BE2C (cell line): ENCODE data around the gene PTPN9.

Source experiments
- DNase-seq: peaks from one replicate; pipeline ENCODE4 v3.0.0-alpha.2; 2020
- H3K27me3 ChIP-seq: fragments of 250-450 bp; sonication (Bioruptor Pico); 2 replicates; pipeline ENCODE4 v1.5.1; 2020; ENCODE audit warnings: mild to moderate bottlenecking
- H3K36me3 ChIP-seq: fragments of 250-450 bp; sonication (Bioruptor Pico); 2 replicates; pipeline ENCODE4 v1.5.1; 2020; ENCODE audit warnings: mild to moderate bottlenecking
- H3K4me1 ChIP-seq: fragments of 250-450 bp; sonication (Bioruptor Pico); 2 replicates; pipeline ENCODE4 v1.5.1; 2020
- H3K4me3 ChIP-seq: 2 replicates; pipeline ENCODE4 v1.5.1; 2011; ENCODE audit warnings: low read depth, low read length
- H3K9me3 ChIP-seq: fragments of 250-450 bp; sonication (Bioruptor Pico); 2 replicates; pipeline ENCODE4 v1.5.1; 2020
- CTCF ChIP-seq: IDR thresholded peaks from 2 replicates; pipeline ENCODE4 v1.5.1; 2012; ENCODE audit warnings: mild to moderate bottlenecking, low read depth, low read length

PTPN9 gene

GRCh38 chr15:75430259-75430658 is 148.9 kb downstream of the PTPN9 start:
- no peak for DNase-seq
- Histone ChIP-seq H3K4me1 (no peaks in the 10 kb centered on the region), H3K27me3 (no peaks in the 10 kb centered on the region), H3K9me3 (no peaks in the 10 kb centered on the region), H3K4me3 (no peak overlapping the region), H3K36me3 (peaks cover 12% of the 10 kb centered on the region)
- TF ChIP-seq CTCF, result no peak

GRCh38 chr15:75428152-75428551 is 151.0 kb downstream of the PTPN9 start:
- no peaks in the 10 kb centered on the region for H3K9me3 ChIP-seq
- H3K4me3 ChIP-seq, result no peak overlapping the region
- peaks cover 15% of the 10 kb centered on the region for H3K36me3 ChIP-seq
- DNase-seq, result no peak
- H3K27me3 ChIP-seq, result no peaks in the 10 kb centered on the region
- no peaks in the 10 kb centered on the region for H3K4me1 ChIP-seq
- TF ChIP-seq CTCF, result no peak

GRCh38 chr15:75425966-75426500 is 153.1 kb downstream of the PTPN9 start:
- no peak for TF ChIP-seq CTCF
- Histone ChIP-seq H3K4me3 (no peak overlapping the region), H3K4me1 (no peaks in the 10 kb centered on the region), H3K36me3 (peaks cover 22% of the 10 kb centered on the region), H3K9me3 (no peaks in the 10 kb centered on the region), H3K27me3 (no peaks in the 10 kb centered on the region)
- no peak for DNase-seq

- H3K9me3 ChIP-seq, result no peaks in the 10 kb centered on the region
- H3K36me3 ChIP-seq, result peaks cover 23% of the 10 kb centered on the region
- H3K4me1 ChIP-seq, result no peaks in the 10 kb centered on the region
- no peak for TF ChIP-seq CTCF
- no peak for DNase-seq
- no peaks in the 10 kb centered on the region for H3K27me3 ChIP-seq
- no peak overlapping the region for H3K4me3 ChIP-seq
Measured at GRCh38 chr15:75422554-75422953, 156.6 kb downstream of the PTPN9 start.

- no peak for TF ChIP-seq CTCF
- H3K4me1 ChIP-seq, result no peaks in the 10 kb centered on the region
- no peaks in the 10 kb centered on the region for H3K27me3 ChIP-seq
- H3K36me3 ChIP-seq, result peaks cover 15% of the 10 kb centered on the region
- no peaks in the 10 kb centered on the region for H3K9me3 ChIP-seq
- no peak overlapping the region for H3K4me3 ChIP-seq
- DNase-seq, result no peak
Measured at GRCh38 chr15:75420698-75421097, 158.4 kb downstream of the PTPN9 start.

- Histone ChIP-seq H3K4me3 (no peak overlapping the region), H3K4me1 (no peaks in the 10 kb centered on the region), H3K27me3 (no peaks in the 10 kb centered on the region), H3K36me3 (peaks cover 23% of the 10 kb centered on the region), H3K9me3 (no peaks in the 10 kb centered on the region)
- no peak for DNase-seq
- no peak for TF ChIP-seq CTCF
Measured at GRCh38 chr15:75416584-75416983, 162.5 kb downstream of the PTPN9 start.
